Ramos (cell line): ENCODE results near the gene PTK7.
"Not testable (repeated sequence)": the region's sequence is repeated elsewhere in the genome, so short reads cannot be mapped to it uniquely, and the experiment has no call there.

Experiments used
- in situ Hi-C: fragments of 300-500 bp; cut with MboI; formaldehyde crosslinking; loops from one replicate; pipeline ENCODE4 v1.14.3; 2022; ENCODE audit warnings: low sequenced_read_pairs; ENCODE audit not compliant: unreplicated experiment

The PTK7 gene

GRCh38 chr6:43107344-43108062, 31.4 kb downstream of the PTK7 start:
- in situ Hi-C loops: no loop called here

- in situ Hi-C loops: no loop called here
These were observed 37.5 kb downstream of the PTK7 start for GRCh38 chr6:43113431-43114260.

- in situ Hi-C loops: no loop called here
These were observed 39.3 kb downstream of the PTK7 start for GRCh38 chr6:43115365-43115764.

- in situ Hi-C loops: not testable (repeated sequence)
These were observed 41.4 kb downstream of the PTK7 start for GRCh38 chr6:43117466-43117865.

GRCh38 chr6:43119482-43119881, 43.4 kb downstream of the PTK7 start:
- in situ Hi-C loops: no loop called here

- in situ Hi-C loops: no loop called here
These were observed 44.1 kb downstream of the PTK7 start for GRCh38 chr6:43120101-43120763.

- in situ Hi-C loops: no loop called here
These were observed 45.1 kb downstream of the PTK7 start for GRCh38 chr6:43120944-43121913.

GRCh38 chr6:43122146-43122545, 46.0 kb downstream of the PTK7 start:
- in situ Hi-C loops: no loop called here

GRCh38 chr6:43123461-43124314, 47.6 kb downstream of the PTK7 start:
- in situ Hi-C loops: no loop called here

- in situ Hi-C loops: no loop called here
These were observed 48.4 kb downstream of the PTK7 start for GRCh38 chr6:43124481-43124880.

- in situ Hi-C loops: loop anchor here (5.0 to 25.0 kb wide), 2 partner anchors 43 to 463 kb away; no protein-coding TSS in a partner anchor
These were observed 49.0 kb downstream of the PTK7 start for GRCh38 chr6:43125119-43125518.

- in situ Hi-C loops: loop anchor here (5.0 to 25.0 kb wide), 2 partner anchors 43 to 463 kb away; no protein-coding TSS in a partner anchor
These were observed 49.4 kb downstream of the PTK7 start for GRCh38 chr6:43125555-43125954.

GRCh38 chr6:43127180-43127579, 51.1 kb downstream of the PTK7 start:
- in situ Hi-C loops: loop anchor here (5.0 to 25.0 kb wide), 2 partner anchors 45 to 465 kb away; no protein-coding TSS in a partner anchor

- in situ Hi-C loops: loop anchor here (5.0 to 25.0 kb wide), 2 partner anchors 46 to 466 kb away; no protein-coding TSS in a partner anchor
These were observed 51.8 kb downstream of the PTK7 start for GRCh38 chr6:43127877-43128276.

GRCh38 chr6:43128926-43129325, 52.8 kb downstream of the PTK7 start:
- in situ Hi-C loops: loop anchor here (5.0 to 25.0 kb wide), 2 partner anchors 47 to 467 kb away; no protein-coding TSS in a partner anchor

- in situ Hi-C loops: loop anchor here (5.0 to 25.0 kb wide), 2 partner anchors 47 to 467 kb away; no protein-coding TSS in a partner anchor
These were observed 53.5 kb downstream of the PTK7 start for GRCh38 chr6:43129434-43130194.

GRCh38 chr6:43130429-43130828, 54.3 kb downstream of the PTK7 start:
- in situ Hi-C loops: loop anchor here (25.0 kb wide), 1 partner anchor 468 kb away; no protein-coding TSS in a partner anchor

- in situ Hi-C loops: loop anchor here (25.0 kb wide), 1 partner anchor 469 kb away; no protein-coding TSS in a partner anchor
These were observed 55.3 kb downstream of the PTK7 start for GRCh38 chr6:43131379-43131778.
